Common myeloid progenitor, CD34-positive (primary cell): ENCODE measurements around the gene CBX4.

Source experiments
- CTCF ChIA-PET: fragments of 350-600 bp; sonication (Branson Sonifier 250); formaldehyde crosslinking; loops from one replicate; lab custom pipeline; 2021; ENCODE audit warnings: antibody characterized with exemption; lab: Charles Lee
- POLR2A ChIA-PET: fragments of 350-600 bp; sonication (Branson Sonifier 250); formaldehyde crosslinking; loops from one replicate; lab custom pipeline; 2021; ENCODE audit warnings: antibody characterized with exemption; lab: Charles Lee
- DNase-seq, 3 donors: peaks; one replicate each; pipeline versions ENCODE4 v3.0.0 to v3.0.0-alpha.2; 2013
- H3K27ac ChIP-seq, 2 experiments: 1 replicate in 1 of 2; 2 replicates in 1 of 2; pipeline ENCODE4 v1.7.0; 2013; ENCODE audit warnings: inconsistent platforms in 2 of 2, low read length in 2 of 2, mild to moderate bottlenecking in 2 of 2, low read depth in 1 of 2, moderate library complexity in 1 of 2; ENCODE audit not compliant: severe bottlenecking in 2 of 2, insufficient read depth in 1 of 2, poor library complexity in 1 of 2
- H3K27me3 ChIP-seq, 5 experiments: replicated peaks in 2 of 5; 1 replicate in 3 of 5; 2 replicates in 2 of 5; pipeline versions ENCODE4 v1.6.1 to v1.7.0; 2013; ENCODE audit warnings: low read length in 4 of 5, mild to moderate bottlenecking in 2 of 5, moderate library complexity in 2 of 5, inconsistent platforms in 1 of 5; ENCODE audit not compliant: insufficient read depth in 5 of 5, control insufficient read depth in 4 of 5
- H3K36me3 ChIP-seq, 4 experiments: 1 replicate in 2 of 4; 2 replicates in 2 of 4; pipeline versions ENCODE4 v1.6.1 to v1.7.0; 2013; ENCODE audit warnings: low read length in 3 of 4, control low read depth in 1 of 4, mild to moderate bottlenecking in 1 of 4; ENCODE audit not compliant: control insufficient read depth in 4 of 4, insufficient read depth in 4 of 4
- H3K4me1 ChIP-seq, 4 experiments: 1 replicate in 3 of 4; 2 replicates in 1 of 4; pipeline versions ENCODE4 v1.6.1 to v1.7.1; 2013; ENCODE audit warnings: low read length in 3 of 4, mild to moderate bottlenecking in 3 of 4, control low read depth in 1 of 4, inconsistent platforms in 1 of 4, moderate library complexity in 1 of 4; ENCODE audit not compliant: control insufficient read depth in 4 of 4, insufficient read depth in 4 of 4; ENCODE audit errors: control extremely low read depth in 1 of 4
- H3K4me3 ChIP-seq, 7 experiments: 1 replicate in 4 of 7; 2 replicates in 3 of 7; pipeline versions ENCODE4 v1.5.1 to v1.7.0; 2013; ENCODE audit warnings: mild to moderate bottlenecking in 7 of 7, low read length in 6 of 7, moderate library complexity in 6 of 7, inconsistent platforms in 2 of 7, low read depth in 2 of 7, control low read depth in 1 of 7; ENCODE audit not compliant: insufficient read depth in 4 of 7, control insufficient read depth in 1 of 7; ENCODE audit errors: extremely low read depth in 1 of 7
- H3K9me3 ChIP-seq, 5 experiments: 1 replicate in 4 of 5; 2 replicates in 1 of 5; pipeline versions ENCODE4 v1.6.1 to v1.7.1; 2013; ENCODE audit warnings: low read length in 4 of 5, mild to moderate bottlenecking in 2 of 5, inconsistent platforms in 1 of 5, low read depth in 1 of 5, moderate library complexity in 1 of 5; ENCODE audit not compliant: control insufficient read depth in 4 of 5, insufficient read depth in 2 of 5; ENCODE audit errors: control extremely low read depth in 1 of 5
- WGBS: methylation state at CpG from one replicate; pipeline ENCODE4 v1.1.5; 2013; ENCODE audit not compliant: insufficient coverage; 5-methylcytosine and 5-hydroxymethylcytosine counted together

CBX4 gene

GRCh38 chr17:79875511-79875910 is 36.3 kb upstream of the CBX4 start:
- H3K27me3 ChIP-seq: peaks cover 0 to 1% (median 0%) of the 10 kb centered on the region in 5 experiments
- 100% methylated on average over 2 of the region's 4 CpGs for WGBS
- H3K4me1 ChIP-seq: peaks cover 0 to 3% (median 1%) of the 10 kb centered on the region in 4 experiments
- no peak for DNase-seq
- no peaks in the 10 kb centered on the region for H3K9me3 ChIP-seq
- H3K27ac ChIP-seq: no peak overlapping the region
- H3K36me3 ChIP-seq: no peaks in the 10 kb centered on the region
- no peak overlapping the region for H3K4me3 ChIP-seq
- ChIA-PET POLR2A (no interaction called here), CTCF (interaction anchor here (0.8 to 1.5 kb wide), 7 partner anchors 10 to 133 kb away, joined by 3 to 4 read pairs (median 3); no protein-coding TSS in a partner anchor)

- H3K27me3 ChIP-seq: peaks cover 0 to 1% (median 0%) of the 10 kb centered on the region in 5 experiments
- peak; percentile 52 to 77 (median 74) for DNase-seq
- no peaks in the 10 kb centered on the region for H3K9me3 ChIP-seq
- peaks cover 0 to 3% (median 1%) of the 10 kb centered on the region in 4 experiments for H3K4me1 ChIP-seq
- H3K4me3 ChIP-seq: no peak overlapping the region
- no peak overlapping the region for H3K27ac ChIP-seq
- 37% methylated on average over 3 of the region's 6 CpGs for WGBS
- ChIA-PET CTCF (interaction anchor here (0.8 to 1.6 kb wide), 6 partner anchors 10 to 132 kb away, joined by 3 to 4 read pairs (median 3); no protein-coding TSS in a partner anchor), POLR2A (no interaction called here)
- H3K36me3 ChIP-seq: no peaks in the 10 kb centered on the region
These were observed 35.2 kb upstream of the CBX4 start for GRCh38 chr17:79874329-79874981.

- 100% methylated on average over 5 of the region's 9 CpGs for WGBS
- Histone ChIP-seq H3K9me3 (no peaks in the 10 kb centered on the region), H3K27me3 (peaks cover 0 to 1% (median 0%) of the 10 kb centered on the region in 5 experiments), H3K4me3 (no peak overlapping the region), H3K4me1 (peaks cover 0 to 3% (median 1%) of the 10 kb centered on the region in 4 experiments), H3K36me3 (no peaks in the 10 kb centered on the region), H3K27ac (no peak overlapping the region)
- POLR2A ChIA-PET: no interaction called here
- no peak for DNase-seq
- CTCF ChIA-PET: interaction anchor here (1.0 to 1.7 kb wide), 4 partner anchors 9 to 66 kb away, joined by 3 to 6 read pairs (median 4); no protein-coding TSS in a partner anchor
These were observed 34.3 kb upstream of the CBX4 start for GRCh38 chr17:79873583-79873982.

- CTCF ChIA-PET: interaction anchor here (1.4 to 1.7 kb wide), 3 partner anchors 8 to 65 kb away, joined by 3 to 6 read pairs (median 4); no protein-coding TSS in a partner anchor
These were observed 33.5 kb upstream of the CBX4 start for GRCh38 chr17:79872762-79873161.

GRCh38 chr17:79871131-79871530 is 31.9 kb upstream of the CBX4 start:
- Histone ChIP-seq H3K27me3 (peaks cover 0 to 1% (median 0%) of the 10 kb centered on the region in 5 experiments), H3K4me3 (no peak overlapping the region), H3K4me1 (peaks cover 0 to 3% (median 2%) of the 10 kb centered on the region in 4 experiments), H3K27ac (no peak overlapping the region), H3K9me3 (no peaks in the 10 kb centered on the region), H3K36me3 (no peaks in the 10 kb centered on the region)
- no peak for DNase-seq
- ChIA-PET POLR2A (no interaction called here), CTCF (interaction anchor here (1.7 kb wide), 1 partner anchor 15 kb away, joined by 7 read pairs; no protein-coding TSS in a partner anchor)
- WGBS: 94% methylated on average over 16 of the region's 18 CpGs

More at GRCh38 chr17:79872762-79873161, 33.5 kb upstream of the CBX4 start:
- Histone ChIP-seq H3K9me3 (no peaks in the 10 kb centered on the region), H3K27me3 (peaks cover 0 to 1% (median 0%) of the 10 kb centered on the region in 5 experiments), H3K4me1 (peaks cover 0 to 3% (median 1%) of the 10 kb centered on the region in 4 experiments), H3K4me3 (no peak overlapping the region), H3K27ac (no peak overlapping the region), H3K36me3 (no peaks in the 10 kb centered on the region)
- POLR2A ChIA-PET: no interaction called here
- WGBS: 50% methylated on average over 10 of the region's 10 CpGs
- DNase-seq: peak in 1 of 3 donors; percentile 15

- Histone ChIP-seq H3K27ac (no peak overlapping the region), H3K27me3 (peaks cover 0 to 1% (median 0%) of the 10 kb centered on the region in 5 experiments), H3K4me1 (peaks cover 0 to 3% (median 2%) of the 10 kb centered on the region in 4 experiments), H3K36me3 (no peaks in the 10 kb centered on the region), H3K9me3 (no peaks in the 10 kb centered on the region), H3K4me3 (no peak overlapping the region)
- ChIA-PET POLR2A (no interaction called here), CTCF (interaction anchor here (1.7 kb wide), 1 partner anchor 15 kb away, joined by 7 read pairs; no protein-coding TSS in a partner anchor)
- no peak for DNase-seq
- WGBS: 96% methylated on average over 12 of the region's 15 CpGs
These were observed 31.3 kb upstream of the CBX4 start for GRCh38 chr17:79870540-79870939.
